Measurements from ENCODE around the gene LRRC25.
"Not testable (repeated sequence)": the region's sequence is repeated elsewhere in the genome, so short reads cannot be mapped to it uniquely, and the experiment has no call there.

LRRC25 gene

GRCh38 chr19:18361646-18362045, 35.8 kb downstream of the LRRC25 start:
- H3K4me3 Mint-ChIP-seq: no peak overlapping the region
- no peaks in the 10 kb centered on the region for H3K9me3 Mint-ChIP-seq
- H3K4me1 Mint-ChIP-seq (ENCODE audit: low read depth in 2 of 2): no peaks in the 10 kb centered on the region
- no peak overlapping the region for H3K27ac Mint-ChIP-seq
- DNase-seq (no peak), ATAC-seq (replicated peaks) (no peak)
- H3K27me3 Mint-ChIP-seq: no peaks in the 10 kb centered on the region
- H3K36me3 Mint-ChIP-seq (ENCODE audit: insufficient read depth): peaks cover 51% of the 10 kb centered on the region

DNA sequence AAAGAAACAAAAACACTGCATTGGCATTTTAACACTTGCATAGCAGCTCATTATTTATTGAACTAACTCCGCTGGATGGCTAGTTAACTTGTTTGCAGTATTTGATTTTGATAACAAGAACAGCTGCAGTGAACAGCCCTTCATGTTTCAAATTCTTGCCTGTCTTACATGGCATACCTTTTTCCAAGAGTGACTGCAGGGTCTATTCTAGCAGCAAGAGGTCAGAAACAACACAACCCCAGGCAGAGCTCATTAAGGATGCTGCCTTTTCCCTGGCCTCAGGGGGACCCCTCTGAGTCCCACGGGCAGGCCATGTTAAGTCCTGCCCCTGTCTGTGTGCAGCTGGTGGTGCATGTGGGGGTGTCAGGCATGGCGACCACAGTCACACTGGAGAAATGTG, 40.4 kb downstream of the LRRC25 start:
- DNase-seq (no peak), ATAC-seq (replicated peaks) (no peak)
- Mint-ChIP-seq H3K9me3 (no peaks in the 10 kb centered on the region), H3K27ac (no peak overlapping the region), H3K36me3 (ENCODE audit: insufficient read depth) (peaks cover 44% of the 10 kb centered on the region), H3K4me3 (no peak overlapping the region), H3K4me1 (ENCODE audit: low read depth in 2 of 2) (no peaks in the 10 kb centered on the region), H3K27me3 (no peaks in the 10 kb centered on the region)

DNA sequence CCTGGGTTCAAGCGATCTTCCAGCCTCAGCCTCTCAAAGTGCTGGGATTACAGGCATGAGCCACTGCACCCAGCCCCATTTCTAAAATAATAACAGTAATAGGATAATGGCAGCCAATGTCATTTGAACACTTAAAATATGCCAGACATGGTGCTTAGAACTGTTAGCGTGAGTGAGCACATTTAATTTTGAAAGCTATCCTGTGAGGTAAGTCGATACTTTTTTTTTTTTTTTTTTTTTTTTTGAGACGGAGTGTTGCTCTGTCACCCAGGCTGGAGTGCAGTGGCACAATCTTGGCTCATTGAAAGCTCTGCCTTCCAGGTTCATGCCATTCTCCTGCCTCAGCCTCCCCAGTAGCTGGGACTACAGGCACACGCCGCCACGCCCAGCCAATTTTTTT, 42.7 kb downstream of the LRRC25 start:
- not testable (repeated sequence) for H3K4me3 Mint-ChIP-seq; DNase-seq; ATAC-seq (replicated peaks); H3K9me3 Mint-ChIP-seq; H3K27ac Mint-ChIP-seq; H3K27me3 Mint-ChIP-seq; H3K4me1 Mint-ChIP-seq (ENCODE audit: low read depth in 2 of 2)
- H3K36me3 Mint-ChIP-seq (ENCODE audit: insufficient read depth): peaks cover 33% of the 10 kb centered on the region

GRCh38 chr19:18353378-18354005, 43.9 kb downstream of the LRRC25 start:
- peaks cover 0 to under 1% of the 10 kb centered on the region in 2 donors for H3K4me1 Mint-ChIP-seq (ENCODE audit: low read depth in 2 of 2)
- H3K36me3 Mint-ChIP-seq (ENCODE audit: insufficient read depth): peaks cover 30% of the 10 kb centered on the region
- H3K9me3 Mint-ChIP-seq: no peaks in the 10 kb centered on the region
- ATAC-seq (replicated peaks) (no peak), DNase-seq (no peak)
- no peaks in the 10 kb centered on the region for H3K27me3 Mint-ChIP-seq
- H3K27ac Mint-ChIP-seq: peak overlapping the region in 1 of 2 donors; percentile 13
- H3K4me3 Mint-ChIP-seq: no peak overlapping the region

- ATAC-seq (replicated peaks): no peak
- Mint-ChIP-seq H3K36me3 (ENCODE audit: insufficient read depth) (peaks cover 25% of the 10 kb centered on the region), H3K27ac (no peak overlapping the region), H3K4me3 (no peak overlapping the region), H3K9me3 (no peaks in the 10 kb centered on the region), H3K4me1 (ENCODE audit: low read depth in 2 of 2) (peaks cover 0 to 11% of the 10 kb centered on the region in 2 donors), H3K27me3 (no peaks in the 10 kb centered on the region)
- DNase-seq: no peak
These were observed 45.9 kb downstream of the LRRC25 start for GRCh38 chr19:18351544-18351943.

- DNase-seq: no peak
- no peak overlapping the region for H3K27ac Mint-ChIP-seq
- no peaks in the 10 kb centered on the region for H3K27me3 Mint-ChIP-seq
- peaks cover 4 to 11% of the 10 kb centered on the region in 2 donors for H3K4me1 Mint-ChIP-seq (ENCODE audit: low read depth in 2 of 2)
- peaks cover 26% of the 10 kb centered on the region for H3K36me3 Mint-ChIP-seq (ENCODE audit: insufficient read depth)
- no peak for ATAC-seq (replicated peaks)
- no peak overlapping the region for H3K4me3 Mint-ChIP-seq
- no peaks in the 10 kb centered on the region for H3K9me3 Mint-ChIP-seq
These were observed 46.9 kb downstream of the LRRC25 start for GRCh38 chr19:18350490-18350889.

DNA sequence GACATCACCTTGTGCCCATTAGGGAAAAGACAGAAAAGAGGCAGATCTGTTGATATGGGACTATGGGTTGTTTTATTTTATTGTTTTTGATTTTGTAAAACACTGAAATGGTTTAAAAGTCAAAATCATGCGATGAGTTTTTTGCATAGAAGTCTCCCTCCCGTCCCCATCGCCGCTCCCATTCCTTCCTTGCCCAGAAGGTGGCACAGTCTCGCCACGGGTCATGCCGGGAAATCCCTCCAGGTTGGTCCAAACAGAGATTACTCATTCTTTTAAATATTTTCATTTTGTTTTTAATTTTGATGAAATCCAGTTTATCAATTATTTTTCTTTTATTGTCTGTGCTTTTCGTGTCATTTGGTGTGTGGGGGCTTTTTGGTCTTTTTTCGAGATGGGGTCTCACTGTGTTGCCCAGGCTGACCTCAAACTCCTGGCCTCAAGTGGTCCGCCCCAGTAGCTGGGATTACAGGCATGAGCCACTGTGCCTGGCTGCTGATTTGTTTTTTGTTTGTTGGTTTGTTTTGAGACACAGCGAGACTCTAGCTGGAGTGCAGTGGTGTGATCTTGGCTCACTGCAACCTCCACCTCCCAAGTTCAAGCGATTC, 47.8 kb downstream of the LRRC25 start:
- Mint-ChIP-seq H3K4me3 (no peak overlapping the region), H3K27ac (no peak overlapping the region), H3K9me3 (no peaks in the 10 kb centered on the region), H3K27me3 (no peaks in the 10 kb centered on the region), H3K4me1 (ENCODE audit: low read depth in 2 of 2) (peaks cover 4 to 11% of the 10 kb centered on the region in 2 donors), H3K36me3 (ENCODE audit: insufficient read depth) (peaks cover 20% of the 10 kb centered on the region)
- DNase-seq (no peak), ATAC-seq (replicated peaks) (no peak)

DNA sequence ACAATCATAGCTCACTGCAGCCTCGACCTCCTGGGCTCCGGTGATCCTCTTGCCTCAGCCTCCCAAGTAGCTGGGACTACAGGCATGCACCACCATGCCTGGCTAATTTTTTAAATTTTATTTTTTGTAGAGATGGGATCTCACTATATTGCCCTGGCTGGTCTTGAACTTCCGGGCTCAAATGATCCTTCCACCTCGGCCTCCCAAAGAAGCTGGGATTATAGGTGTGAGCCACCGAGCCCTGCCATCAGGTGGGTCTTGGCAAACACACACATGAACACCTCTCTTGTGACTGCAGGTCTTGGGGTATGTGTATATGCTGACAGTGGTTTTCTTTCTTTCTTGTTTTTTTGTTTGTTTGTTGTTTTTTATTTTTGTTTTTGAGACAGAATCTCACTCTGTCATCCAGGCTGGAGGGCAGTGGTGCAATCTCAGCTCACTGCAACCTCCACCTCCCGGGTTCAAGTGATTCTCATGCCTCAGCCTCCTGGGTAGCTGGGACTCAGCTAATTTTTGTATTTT, 48.5 kb downstream of the LRRC25 start:
- not testable (repeated sequence) for H3K4me3 Mint-ChIP-seq; DNase-seq; ATAC-seq (replicated peaks); H3K27me3 Mint-ChIP-seq; H3K9me3 Mint-ChIP-seq
- peaks cover 4 to 11% of the 10 kb centered on the region in 2 donors for H3K4me1 Mint-ChIP-seq (ENCODE audit: low read depth in 2 of 2)
- H3K27ac Mint-ChIP-seq: peak overlapping the region in 1 of 2 donors; percentile 52
- H3K36me3 Mint-ChIP-seq (ENCODE audit: insufficient read depth): peaks cover 24% of the 10 kb centered on the region

- no peaks in the 10 kb centered on the region for H3K27me3 Mint-ChIP-seq
- peaks cover 4 to 11% of the 10 kb centered on the region in 2 donors for H3K4me1 Mint-ChIP-seq (ENCODE audit: low read depth in 2 of 2)
- no peak overlapping the region for H3K27ac Mint-ChIP-seq
- DNase-seq: no peak
- no peak for ATAC-seq (replicated peaks)
- no peaks in the 10 kb centered on the region for H3K9me3 Mint-ChIP-seq
- H3K4me3 Mint-ChIP-seq: no peak overlapping the region
- peaks cover 29% of the 10 kb centered on the region for H3K36me3 Mint-ChIP-seq (ENCODE audit: insufficient read depth)
These were observed 49.3 kb downstream of the LRRC25 start for GRCh38 chr19:18348171-18348570.

- Mint-ChIP-seq H3K4me1 (ENCODE audit: low read depth in 2 of 2) (peaks cover 14 to 19% of the 10 kb centered on the region in 2 donors), H3K27me3 (no peaks in the 10 kb centered on the region), H3K4me3 (no peak overlapping the region), H3K27ac (no peak overlapping the region), H3K9me3 (no peaks in the 10 kb centered on the region), H3K36me3 (ENCODE audit: insufficient read depth) (peaks cover 30% of the 10 kb centered on the region)
- ATAC-seq (replicated peaks) (no peak), DNase-seq (no peak)
These were observed 51.3 kb downstream of the LRRC25 start for GRCh38 chr19:18346091-18346490.

DNA sequence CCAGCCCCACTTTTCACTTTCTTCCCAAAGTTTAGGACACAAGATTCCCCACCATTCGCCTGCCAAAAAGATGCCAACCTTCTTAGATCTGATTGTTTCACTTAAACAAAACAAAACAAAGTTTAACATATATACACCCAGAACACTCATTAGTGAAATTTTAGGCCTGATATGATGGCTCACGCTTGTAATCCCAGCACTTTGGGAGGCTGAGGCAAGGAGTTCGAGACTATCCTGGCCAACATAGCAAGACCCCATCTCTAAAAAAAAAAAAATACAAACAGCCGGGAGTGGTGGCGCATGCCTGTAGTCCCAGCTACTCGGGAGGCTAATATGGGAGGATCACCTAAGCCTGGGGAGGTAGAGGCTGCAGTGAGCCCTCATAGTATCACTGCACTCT, 52.1 kb downstream of the LRRC25 start:
- H3K27ac Mint-ChIP-seq: no peak overlapping the region

GRCh38 chr19:18344582-18344950, 52.9 kb downstream of the LRRC25 start:
- Mint-ChIP-seq H3K27me3 (no peaks in the 10 kb centered on the region), H3K4me3 (no peak overlapping the region), H3K36me3 (ENCODE audit: insufficient read depth) (peaks cover 33% of the 10 kb centered on the region), H3K9me3 (no peaks in the 10 kb centered on the region), H3K27ac (no peak overlapping the region), H3K4me1 (ENCODE audit: low read depth in 2 of 2) (peaks cover 17 to 22% of the 10 kb centered on the region in 2 donors)
- DNase-seq (no peak), ATAC-seq (replicated peaks) (no peak)

More for the DNA sequence above, 52.1 kb downstream of the LRRC25 start:
- ATAC-seq (replicated peaks) (no peak), DNase-seq (no peak)
- no peaks in the 10 kb centered on the region for H3K27me3 Mint-ChIP-seq
- no peaks in the 10 kb centered on the region for H3K9me3 Mint-ChIP-seq
- H3K4me1 Mint-ChIP-seq (ENCODE audit: low read depth in 2 of 2): peaks cover 14 to 19% of the 10 kb centered on the region in 2 donors
- peaks cover 33% of the 10 kb centered on the region for H3K36me3 Mint-ChIP-seq (ENCODE audit: insufficient read depth)
- no peak overlapping the region for H3K4me3 Mint-ChIP-seq

DNA sequence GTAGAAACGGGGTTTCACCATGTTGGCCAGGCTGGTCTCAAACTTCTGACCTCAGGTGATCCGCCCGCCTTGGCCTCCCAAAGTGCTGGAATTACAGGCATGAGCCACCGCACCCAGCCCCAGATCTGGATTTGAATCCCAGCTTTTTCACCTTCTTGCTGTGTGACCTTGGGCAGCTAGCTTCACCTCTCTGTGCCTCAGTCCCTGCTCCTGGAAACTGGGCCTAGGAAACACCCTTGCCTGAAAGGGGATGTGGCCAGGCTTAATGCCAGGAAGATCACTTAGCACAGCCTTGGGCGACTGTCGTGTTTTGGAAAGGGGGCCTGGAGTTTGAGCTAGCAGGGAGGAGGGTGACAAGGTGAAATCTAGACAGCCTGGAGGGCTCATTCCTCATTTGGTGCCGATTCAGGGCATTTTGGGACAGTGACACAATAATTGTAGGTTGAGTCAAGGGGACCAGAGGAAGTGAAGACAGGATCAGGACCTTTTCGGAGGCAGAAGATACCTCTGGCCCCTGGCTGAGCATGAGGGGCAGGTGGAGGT, 55.3 kb downstream of the LRRC25 start:
- peak overlapping the region in 1 of 2 donors; percentile 72 for H3K27ac Mint-ChIP-seq
- H3K27me3 Mint-ChIP-seq: no peaks in the 10 kb centered on the region
- H3K9me3 Mint-ChIP-seq: no peaks in the 10 kb centered on the region
- H3K4me3 Mint-ChIP-seq: peak overlapping the region in 1 of 2 donors; percentile 87
- ATAC-seq (replicated peaks) (no peak), DNase-seq (no peak)
- peaks cover 12 to 19% of the 10 kb centered on the region in 2 donors for H3K4me1 Mint-ChIP-seq (ENCODE audit: low read depth in 2 of 2)
- peaks cover 22% of the 10 kb centered on the region for H3K36me3 Mint-ChIP-seq (ENCODE audit: insufficient read depth)
